Measurements from ENCODE around the gene MYL6.

The MYL6 gene

GRCh38 chr12:56124133-56124532 is 34.0 kb upstream of the MYL6 start:
- no peak overlapping the region for H3K4me3 ChIP-seq (ENCODE audit: low read length)
- no peak for DNase-seq (ENCODE audit: low read depth)
- TF ChIP-seq, protein P1, sequence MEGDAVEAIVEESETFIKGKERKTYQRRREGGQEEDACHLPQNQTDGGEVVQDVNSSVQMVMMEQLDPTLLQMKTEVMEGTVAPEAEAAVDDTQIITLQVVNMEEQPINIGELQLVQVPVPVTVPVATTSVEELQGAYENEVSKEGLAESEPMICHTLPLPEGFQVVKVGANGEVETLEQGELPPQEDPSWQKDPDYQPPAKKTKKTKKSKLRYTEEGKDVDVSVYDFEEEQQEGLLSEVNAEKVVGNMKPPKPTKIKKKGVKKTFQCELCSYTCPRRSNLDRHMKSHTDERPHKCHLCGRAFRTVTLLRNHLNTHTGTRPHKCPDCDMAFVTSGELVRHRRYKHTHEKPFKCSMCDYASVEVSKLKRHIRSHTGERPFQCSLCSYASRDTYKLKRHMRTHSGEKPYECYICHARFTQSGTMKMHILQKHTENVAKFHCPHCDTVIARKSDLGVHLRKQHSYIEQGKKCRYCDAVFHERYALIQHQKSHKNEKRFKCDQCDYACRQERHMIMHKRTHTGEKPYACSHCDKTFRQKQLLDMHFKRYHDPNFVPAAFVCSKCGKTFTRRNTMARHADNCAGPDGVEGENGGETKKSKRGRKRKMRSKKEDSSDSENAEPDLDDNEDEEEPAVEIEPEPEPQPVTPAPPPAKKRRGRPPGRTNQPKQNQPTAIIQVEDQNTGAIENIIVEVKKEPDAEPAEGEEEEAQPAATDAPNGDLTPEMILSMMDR (IDR thresholded peaks at IDR 0.05; ENCODE audit: insufficient read depth, low read depth, low read length, missing control alignments), result no peak

GRCh38 chr12:56126732-56127239 is 31.4 kb upstream of the MYL6 start:
- DNase-seq (ENCODE audit: low read depth), result no peak
- TF ChIP-seq, protein P1 (IDR thresholded peaks at IDR 0.05; ENCODE audit: insufficient read depth, low read depth, low read length, missing control alignments), result no peak
- H3K4me3 ChIP-seq (ENCODE audit: low read length), result no peak overlapping the region

GRCh38 chr12:56127485-56127887 is 30.7 kb upstream of the MYL6 start:
- no peak for DNase-seq (ENCODE audit: low read depth)
- TF ChIP-seq, protein P1 (IDR thresholded peaks at IDR 0.05; ENCODE audit: insufficient read depth, low read depth, low read length, missing control alignments), result no peak
- peak overlapping the region; percentile 93 for H3K4me3 ChIP-seq (ENCODE audit: low read length)

- H3K4me3 ChIP-seq (ENCODE audit: low read length), result peak within 1 kb of the TSS; percentile 93
- TF ChIP-seq, protein P1 (IDR thresholded peaks at IDR 0.05; ENCODE audit: insufficient read depth, low read depth, low read length, missing control alignments), result no peak
- peak; percentile 100 for DNase-seq (ENCODE audit: low read depth)
Observed at GRCh38 chr12:56127888-56128669, 30.1 kb upstream of the MYL6 start, which contains the start of gene ESYT1. ESYT1 (plus strand) TSS chr12:56128267; CDS start chr12:56128320, 53 bp downstream.

GRCh38 chr12:56128670-56129205 is 29.4 kb upstream of the MYL6 start:
- peak overlapping the region; percentile 93 for H3K4me3 ChIP-seq (ENCODE audit: low read length)
- TF ChIP-seq, protein P1 (IDR thresholded peaks at IDR 0.05; ENCODE audit: insufficient read depth, low read depth, low read length, missing control alignments), result no peak
- peak; percentile 47 for DNase-seq (ENCODE audit: low read depth)

DNA sequence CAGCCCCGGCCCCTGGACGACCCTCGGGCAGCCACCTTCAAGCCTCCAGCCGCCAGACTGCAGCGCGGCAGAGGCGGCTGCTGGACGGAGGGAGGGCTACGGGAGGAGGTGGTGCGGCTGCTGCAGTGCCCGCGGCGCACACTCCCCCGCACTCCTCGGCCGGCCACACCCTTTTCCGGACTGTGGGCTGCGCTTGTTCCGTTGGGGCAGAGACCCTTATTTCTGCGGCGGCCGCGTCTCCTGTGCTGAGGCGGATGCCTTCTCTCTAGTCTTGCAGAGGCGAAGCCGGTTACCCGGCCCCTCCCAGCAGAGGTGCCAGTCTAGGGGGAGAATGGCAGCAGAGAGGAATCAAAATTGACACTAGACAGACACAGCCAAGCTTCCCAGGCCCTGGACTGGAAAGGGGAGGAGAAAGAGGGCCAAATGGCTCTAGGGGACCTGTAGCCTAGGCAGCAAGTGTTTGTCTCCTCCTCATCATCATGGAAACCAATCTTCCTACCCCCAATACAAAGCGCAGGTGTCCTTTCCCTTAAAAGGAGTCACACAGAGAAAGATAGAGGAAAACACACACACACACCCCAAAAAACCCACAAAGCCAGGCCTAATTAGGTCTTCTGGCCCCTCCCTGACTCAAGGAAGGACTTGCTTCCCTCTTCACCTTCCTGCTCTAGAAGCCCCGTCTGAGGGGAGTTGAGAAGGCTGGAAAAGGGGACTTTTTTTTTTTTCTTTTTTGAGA is 28.8 kb upstream of the MYL6 start:
- DNase-seq (ENCODE audit: low read depth), result peak; percentile 57
- peak overlapping the region; percentile 93 for H3K4me3 ChIP-seq (ENCODE audit: low read length)
- TF ChIP-seq, protein P1 (IDR thresholded peaks at IDR 0.05; ENCODE audit: insufficient read depth, low read depth, low read length, missing control alignments), result no peak
